Motor neuron (in vitro differentiated cells): Measurements from ENCODE around the gene PLCH2. TPM values are rescaled to one million over a fixed set of nuclear protein-coding genes. Genes with fewer than 3 reads are reported as not detected.

ENCODE experiments used
- ATAC-seq, 8 experiments: fragments of 200-7000 bp; cut with Tn5 transposase; replicated peaks in 6 of 8; 2 replicates each; pipeline ENCODE4 v1.8.0; 2021; ENCODE audit warnings: mild to moderate bottlenecking in 8 of 8, moderate library complexity in 8 of 8
- H3K27ac ChIP-seq, 2 donors: fragments of 250-450 bp; sonication (Bioruptor Pico); 2 replicates each; pipeline ENCODE4 v1.9.0; 2021; ENCODE audit warnings: antibody characterized with exemption in 2 of 2, mild to moderate bottlenecking in 2 of 2, moderate library complexity in 1 of 2
- H3K4me1 ChIP-seq, 2 donors: fragments of 250-450 bp; sonication (Bioruptor Pico); replicated peaks in 1 of 2; 2 replicates each; pipeline ENCODE4 v1.6.1; 2021; ENCODE audit warnings: antibody characterized with exemption in 2 of 2, mild to moderate bottlenecking in 2 of 2, moderate library complexity in 1 of 2
- H3K4me3 ChIP-seq, 5 donors: fragments of 250-450 bp; sonication (Bioruptor Pico); 2 replicates each; pipeline ENCODE4 v1.9.0; 2021; ENCODE audit warnings: antibody characterized with exemption in 5 of 5, mild to moderate bottlenecking in 5 of 5, moderate library complexity in 4 of 5
- WGBS, 10 experiments: fragments of 450-650 bp; shearing (Covaris generic); methylation state at CpG; one replicate each; pipeline ENCODE4 v1.0.0; 2022; 5-methylcytosine and 5-hydroxymethylcytosine counted together
- in situ Hi-C, 9 experiments: fragments of 400-800 bp; cut with MboI; loops; one replicate each; pipeline ENCODE4 v1.15.0; 2021; ENCODE audit warnings: low sequenced_read_pairs in 9 of 9, low pct_unique_long_range_greater_than_20kb in 2 of 9; ENCODE audit not compliant: unreplicated experiment in 9 of 9
- total RNA-seq, 8 experiments: library from RNA; unstranded; fragments of 300-600 nt; gene quantifications; 2 replicates each; pipeline versions ENCODE4 v1.2.3 to v1.2.4, GENCODE V29; 2022

The PLCH2 gene
- total RNA-seq, 8 experiments from 2014 or later = 0.51 to 7.4 (median 4.9) TPM

- peak in 1 of 8 experiments; percentile 9 for ATAC-seq
- no peak overlapping the region for H3K4me3 ChIP-seq
- peaks cover 27 to 29% of the 10 kb centered on the region in 2 donors for H3K4me1 ChIP-seq
- H3K27ac ChIP-seq = peak overlapping the region in 1 of 2 donors; percentile 1
- 34 to 100% (median 85%) methylated on average over 1 to 11 of the region's 21 CpGs; no CpG with 5 or more reads in 2 of the 10 experiments for WGBS, 10 experiments
- in situ Hi-C loops = no loop called here
Measured at GRCh38 chr1:2505461-2505994, 29.4 kb downstream of the PLCH2 start.

DNA sequence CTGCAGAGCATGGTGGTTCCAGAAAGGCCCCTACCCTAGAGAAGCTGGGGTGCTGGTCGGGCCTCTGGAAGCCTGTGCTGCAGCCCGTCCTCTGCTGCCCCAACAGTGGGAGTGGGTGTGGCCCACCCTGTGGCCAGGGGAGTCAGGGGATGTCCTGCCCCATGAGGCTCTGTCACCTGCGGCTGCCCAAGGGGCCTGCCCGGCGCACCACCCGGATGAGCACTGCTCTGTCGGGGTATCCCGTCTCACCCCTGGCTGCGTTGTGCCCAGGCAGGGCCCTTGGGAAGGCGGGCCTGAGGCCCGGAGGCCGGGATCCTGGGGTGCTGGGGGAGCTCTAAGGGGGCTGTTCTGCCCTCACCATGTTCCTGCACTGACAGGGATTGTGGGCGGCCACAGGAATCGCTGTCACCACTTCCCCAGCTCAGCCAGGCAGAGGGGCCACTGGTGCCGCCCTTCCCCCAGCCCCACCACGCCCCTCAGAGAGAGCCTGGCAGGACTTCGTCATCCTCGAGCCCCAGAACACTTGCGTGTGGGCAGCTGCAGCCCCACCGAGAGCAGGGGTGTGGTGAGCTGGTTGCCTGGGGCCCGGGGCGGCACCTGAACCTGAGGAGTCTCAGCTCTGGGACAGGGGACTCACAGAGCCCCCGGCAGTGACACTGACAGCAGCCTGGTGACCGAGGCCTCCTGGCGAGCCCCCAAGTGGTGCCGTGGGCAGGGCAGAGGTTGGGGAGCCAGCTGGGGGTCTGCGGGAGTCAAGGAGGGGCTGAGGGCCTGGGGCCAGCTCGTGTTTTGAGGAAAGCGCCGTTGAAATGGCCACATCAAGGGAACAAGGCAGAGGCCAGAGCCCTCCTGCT is 30.1 kb downstream of the PLCH2 start:
- ATAC-seq = peak in 2 of 8 experiments; percentile 5
- Histone ChIP-seq H3K4me3 (no peak overlapping the region), H3K4me1 (peaks cover 27 to 29% of the 10 kb centered on the region in 2 donors), H3K27ac (peak overlapping the region in 1 of 2 donors; percentile 13)
- 94 to 95% methylated on average over 9 of the region's 30 CpGs; no CpG with 5 or more reads in 8 of the 10 experiments for WGBS, 10 experiments
- in situ Hi-C loops = no loop called here

DNA sequence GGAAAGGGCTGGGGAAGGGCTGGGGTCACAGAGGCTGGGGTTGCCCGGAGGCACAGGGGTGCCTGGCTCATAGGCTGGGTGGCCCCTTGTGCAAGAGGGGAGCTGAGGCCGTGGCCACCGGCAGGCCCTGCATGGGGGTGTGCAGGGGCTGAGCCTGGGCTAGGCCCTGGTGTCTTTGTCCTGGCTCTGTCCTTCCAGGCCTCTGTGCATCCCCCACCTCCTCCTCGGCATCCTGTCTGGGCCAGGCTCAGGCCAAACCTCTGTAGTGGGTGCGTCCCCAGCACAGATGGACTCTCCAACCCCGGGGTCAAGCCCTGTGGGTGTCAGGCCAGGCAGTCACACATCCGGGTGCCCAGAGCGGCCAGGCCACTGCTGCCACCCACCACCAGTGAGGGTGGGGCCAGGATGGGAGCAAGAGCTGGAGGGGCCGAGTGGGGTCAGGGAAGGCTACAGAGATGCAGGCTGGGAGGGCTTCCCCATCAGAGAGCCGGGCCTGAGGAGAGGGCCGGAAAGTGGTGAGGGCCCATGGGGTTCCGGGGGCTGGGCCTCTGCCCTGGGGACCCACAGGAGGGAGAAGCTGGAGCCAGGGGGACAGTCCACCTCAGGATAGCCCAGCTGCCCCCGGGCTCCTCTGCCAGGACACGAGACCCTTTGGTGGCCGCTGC is 30.9 kb downstream of the PLCH2 start:
- in situ Hi-C loops = no loop called here
- H3K4me1 ChIP-seq = peaks cover 27 to 29% of the 10 kb centered on the region in 2 donors
- WGBS, 10 experiments = 40% methylated on average over 1 of the region's 15 CpGs; no CpG with 5 or more reads in 9 of the 10 experiments
- peak in 3 of 8 experiments; percentile 1 to 58 (median 9) for ATAC-seq
- no peak overlapping the region for H3K4me3 ChIP-seq
- peak overlapping the region in 1 of 2 donors; percentile 13 for H3K27ac ChIP-seq

GRCh38 chr1:2507744-2508155 is 31.7 kb downstream of the PLCH2 start:
- Histone ChIP-seq H3K27ac (no peak overlapping the region), H3K4me3 (no peak overlapping the region), H3K4me1 (peaks cover 26 to 27% of the 10 kb centered on the region in 2 donors)
- ATAC-seq = no peak
- WGBS, 10 experiments = 100% methylated on average over 1 of the region's 6 CpGs; no CpG with 5 or more reads in 9 of the 10 experiments
- in situ Hi-C loops = no loop called here

GRCh38 chr1:2508180-2508579 is 32.1 kb downstream of the PLCH2 start:
- WGBS, 10 experiments = 80 to 100% (median 98%) methylated on average over 1 to 6 of the region's 24 CpGs; no CpG with 5 or more reads in 6 of the 10 experiments
- H3K27ac ChIP-seq = no peak overlapping the region
- H3K4me3 ChIP-seq = no peak overlapping the region
- in situ Hi-C loops = no loop called here
- peaks cover 23 to 26% of the 10 kb centered on the region in 2 donors for H3K4me1 ChIP-seq
- no peak for ATAC-seq

GRCh38 chr1:2508751-2509150 is 32.7 kb downstream of the PLCH2 start:
- in situ Hi-C loops = no loop called here
- H3K4me1 ChIP-seq = peaks cover 18 to 20% of the 10 kb centered on the region in 2 donors
- no peak for ATAC-seq
- WGBS, 10 experiments = 93 to 100% (median 95%) methylated on average over 1 to 25 of the region's 29 CpGs; no CpG with 5 or more reads in 4 of the 10 experiments
- H3K4me3 ChIP-seq = no peak overlapping the region
- no peak overlapping the region for H3K27ac ChIP-seq

DNA sequence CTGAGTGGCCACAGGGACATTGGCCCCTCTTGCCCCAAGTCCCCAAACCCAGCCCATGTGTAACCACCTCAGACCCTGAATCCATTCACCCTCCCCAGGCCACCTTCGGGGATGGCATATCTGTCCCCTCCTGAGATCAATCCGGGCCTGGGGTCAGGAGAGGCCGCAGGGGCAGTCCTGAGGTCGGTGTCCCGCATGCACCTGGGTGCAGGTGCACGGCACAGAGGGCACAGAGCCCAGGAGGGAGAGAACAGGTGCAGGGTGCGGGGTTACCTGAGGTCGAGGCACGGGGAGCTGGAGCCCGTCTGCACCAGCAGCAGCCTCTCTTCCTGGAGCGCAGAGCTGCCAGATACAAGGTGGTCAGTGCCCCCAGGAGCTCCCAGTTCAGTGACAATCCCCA is 33.5 kb downstream of the PLCH2 start:
- no peak overlapping the region for H3K4me3 ChIP-seq
- no peak for ATAC-seq
- no peak overlapping the region for H3K27ac ChIP-seq
- in situ Hi-C loops = no loop called here
- 91 to 95% methylated on average over 7 to 9 of the region's 11 CpGs; no CpG with 5 or more reads in 8 of the 10 experiments for WGBS, 10 experiments
- peaks cover 9 to 12% of the 10 kb centered on the region in 2 donors for H3K4me1 ChIP-seq

DNA sequence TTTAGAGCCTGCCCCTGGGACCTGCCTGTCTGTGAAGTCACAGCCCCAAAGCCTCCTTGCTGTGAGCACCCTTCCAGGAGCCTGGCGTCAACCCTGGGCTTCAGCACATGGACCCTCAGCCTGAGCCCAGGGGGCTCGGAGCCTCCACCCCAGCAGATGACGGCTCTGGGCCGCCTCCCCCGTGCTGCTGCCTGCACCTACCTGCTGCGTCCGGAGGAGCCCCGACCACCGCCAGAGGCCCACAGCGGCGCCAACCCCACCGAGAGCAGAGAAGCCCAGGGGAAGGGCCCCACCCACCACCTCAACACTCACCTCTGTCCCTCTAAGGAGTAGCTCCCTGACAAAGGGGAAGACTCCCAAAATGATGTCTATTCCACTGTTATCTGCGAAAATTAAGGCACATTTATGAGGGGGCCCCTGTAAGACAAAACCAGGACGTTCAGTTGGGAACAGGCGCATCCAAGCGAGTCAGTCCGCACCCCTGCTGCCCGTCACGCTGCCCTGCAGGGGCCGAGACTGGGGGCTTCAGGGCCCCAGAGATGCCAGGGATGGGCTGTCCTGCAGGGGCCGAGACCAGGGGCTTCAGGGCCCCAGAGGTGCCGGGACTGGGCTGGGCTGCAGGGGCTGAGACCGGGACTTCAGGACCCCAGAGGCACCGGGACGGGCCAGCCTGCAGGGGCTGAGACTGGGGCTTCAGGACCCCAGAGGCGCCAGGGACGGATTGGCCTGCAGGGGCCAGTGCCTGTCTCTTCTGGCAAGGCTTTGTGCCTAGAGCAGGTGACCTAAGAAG is 34.5 kb downstream of the PLCH2 start:
- peaks cover 0 to 2% of the 10 kb centered on the region in 2 donors for H3K4me1 ChIP-seq
- no peak overlapping the region for H3K4me3 ChIP-seq
- WGBS, 10 experiments = 83 to 100% (median 90%) methylated on average over 3 to 16 of the region's 27 CpGs; no CpG with 5 or more reads in 6 of the 10 experiments
- H3K27ac ChIP-seq = no peak overlapping the region
- no peak for ATAC-seq
- in situ Hi-C loops = no loop called here

- 81 to 100% (median 93%) methylated on average over 3 to 13 of the region's 31 CpGs; no CpG with 5 or more reads in 5 of the 10 experiments for WGBS, 10 experiments
- H3K4me1 ChIP-seq = no peaks in the 10 kb centered on the region
- peak in 1 of 8 experiments; percentile 3 for ATAC-seq
- in situ Hi-C loops = no loop called here
- no peak overlapping the region for H3K27ac ChIP-seq
- H3K4me3 ChIP-seq = no peak overlapping the region
Measured at GRCh38 chr1:2512862-2513421, 36.9 kb downstream of the PLCH2 start.

DNA sequence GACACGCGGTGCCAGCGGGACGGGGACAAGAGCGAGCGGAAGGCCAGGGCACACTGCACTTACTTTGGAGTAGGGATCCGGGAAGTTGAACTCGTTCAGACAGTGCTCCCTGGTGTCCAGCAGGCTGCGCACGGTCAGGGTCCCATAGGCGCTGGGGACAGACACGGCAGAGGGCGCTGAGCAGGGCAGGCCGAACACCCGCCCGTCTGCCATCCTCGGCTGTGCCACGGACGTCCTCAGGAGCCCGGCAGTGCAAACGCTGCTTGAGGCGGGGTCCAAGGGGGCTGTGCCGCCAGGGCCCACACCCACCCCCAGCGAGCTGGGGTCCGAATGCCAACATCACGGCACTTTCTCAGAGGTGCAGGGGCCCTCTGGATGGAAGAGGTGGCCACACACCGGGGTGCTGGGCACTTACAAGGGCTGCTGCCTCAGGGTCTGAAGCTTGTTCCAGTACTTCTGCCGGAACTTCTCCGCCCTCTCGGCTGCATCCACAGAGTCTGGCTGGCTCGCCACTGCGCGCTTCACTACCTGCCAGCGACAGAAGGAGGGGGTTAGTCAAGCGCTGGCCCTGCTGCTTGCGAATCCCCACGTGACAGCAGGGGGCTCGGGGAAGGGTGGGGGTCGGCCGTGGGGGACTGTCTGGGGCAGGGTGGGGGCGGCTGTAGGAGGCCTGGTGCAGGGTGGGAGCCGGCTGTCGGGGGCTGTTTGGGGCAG is 38.0 kb downstream of the PLCH2 start:
- Histone ChIP-seq H3K27ac (no peak overlapping the region), H3K4me1 (no peaks in the 10 kb centered on the region), H3K4me3 (no peak overlapping the region)
- no peak for ATAC-seq
- in situ Hi-C loops = no loop called here
- WGBS, 10 experiments = 90 to 100% (median 94%) methylated on average over 3 to 9 of the region's 43 CpGs; no CpG with 5 or more reads in 5 of the 10 experiments

GRCh38 chr1:2514863-2515762 is 39.0 kb downstream of the PLCH2 start:
- Histone ChIP-seq H3K4me3 (no peak overlapping the region), H3K27ac (no peak overlapping the region), H3K4me1 (no peaks in the 10 kb centered on the region)
- in situ Hi-C loops = no loop called here
- ATAC-seq = no peak
- WGBS, 10 experiments = 73 to 96% (median 93%) methylated on average over 3 to 20 of the region's 45 CpGs; no CpG with 5 or more reads in 5 of the 10 experiments
